GM18505 (cell line): ENCODE measurements around the gene TTLL6.
A peak's percentile ranks its signal among the peaks of the same experiment; 100 is the strongest.
"Not testable (repeated sequence)": the region's sequence is repeated elsewhere in the genome, so short reads cannot be mapped to it uniquely, and the experiment has no call there.

Experiments used
- ATAC-seq: cut with Tn5 transposase; IDR thresholded peaks from one replicate; pipeline ENCODE4 v1.9.1; 2021; ENCODE audit not compliant: unreplicated experiment
- POLR2A ChIP-seq: IDR thresholded peaks from 4 replicates; pipeline ENCODE4 v1.6.1; 2011; ENCODE audit warnings: borderline replicate concordance; ENCODE audit not compliant: insufficient read depth, insufficient read length; ENCODE audit errors: extremely low read depth

The TTLL6 gene

DNA sequence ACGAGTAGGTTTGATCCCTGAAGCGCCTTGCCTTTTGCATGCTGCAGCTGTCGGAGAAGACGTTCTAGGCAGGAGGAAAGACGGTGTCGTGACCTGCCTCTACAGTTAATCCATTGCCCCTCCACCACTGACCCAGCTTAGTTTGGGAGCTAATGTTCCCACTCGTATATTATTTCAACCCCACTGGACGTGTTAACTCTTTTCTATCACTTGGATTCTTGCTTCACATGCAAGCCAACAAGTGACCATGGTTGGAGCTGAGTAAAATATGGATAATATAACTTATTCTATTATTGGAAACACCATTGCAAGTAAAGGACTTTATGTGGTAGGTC is 14.5 kb upstream of the TTLL6 start:
- no peak for ATAC-seq
- TF ChIP-seq POLR2A = no peak

DNA sequence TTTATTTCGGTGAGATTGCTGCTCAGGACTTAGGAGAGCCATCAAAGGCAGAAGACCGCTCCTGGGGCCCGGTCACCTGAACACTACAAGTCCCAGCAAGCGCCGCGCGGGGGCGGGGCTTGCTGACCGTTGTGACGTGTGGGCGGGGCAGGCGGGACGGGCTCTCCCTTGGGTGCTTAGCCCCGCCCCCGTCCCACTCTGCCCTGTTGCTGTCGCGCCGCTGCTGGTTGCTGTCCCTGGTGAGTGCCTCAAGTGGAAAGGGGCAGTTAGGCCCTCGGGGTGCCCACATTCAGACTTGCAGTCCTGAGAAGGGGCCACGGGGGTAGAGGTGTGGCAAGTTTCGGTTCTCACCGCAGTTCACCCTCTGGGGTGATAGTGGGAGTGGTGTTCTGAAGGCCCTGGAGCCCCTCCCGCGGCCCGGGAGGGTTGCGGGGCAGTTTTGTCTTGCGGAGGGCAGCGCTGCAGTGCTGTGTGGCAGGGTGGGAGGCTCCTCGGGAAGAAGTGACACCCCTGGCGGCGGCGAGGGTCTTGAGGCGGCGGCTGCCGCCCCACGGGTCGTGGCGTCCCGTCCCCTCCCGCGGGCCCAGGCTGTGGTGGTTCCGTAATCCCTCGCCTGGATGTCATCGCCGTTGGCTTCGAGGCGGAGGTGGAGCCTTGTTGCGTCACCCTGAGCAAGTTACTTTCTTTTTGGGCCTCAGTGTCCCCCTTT is 14.0 kb upstream of the TTLL6 start, which contains the start of gene CALCOCO2:
Gene CALCOCO2, plus strand, starts transcription at position 196 of the 709 bp plus-strand sequence. CDS start 10,673 bp downstream, outside the sequence.
- peak; percentile 72 for TF ChIP-seq POLR2A

DNA sequence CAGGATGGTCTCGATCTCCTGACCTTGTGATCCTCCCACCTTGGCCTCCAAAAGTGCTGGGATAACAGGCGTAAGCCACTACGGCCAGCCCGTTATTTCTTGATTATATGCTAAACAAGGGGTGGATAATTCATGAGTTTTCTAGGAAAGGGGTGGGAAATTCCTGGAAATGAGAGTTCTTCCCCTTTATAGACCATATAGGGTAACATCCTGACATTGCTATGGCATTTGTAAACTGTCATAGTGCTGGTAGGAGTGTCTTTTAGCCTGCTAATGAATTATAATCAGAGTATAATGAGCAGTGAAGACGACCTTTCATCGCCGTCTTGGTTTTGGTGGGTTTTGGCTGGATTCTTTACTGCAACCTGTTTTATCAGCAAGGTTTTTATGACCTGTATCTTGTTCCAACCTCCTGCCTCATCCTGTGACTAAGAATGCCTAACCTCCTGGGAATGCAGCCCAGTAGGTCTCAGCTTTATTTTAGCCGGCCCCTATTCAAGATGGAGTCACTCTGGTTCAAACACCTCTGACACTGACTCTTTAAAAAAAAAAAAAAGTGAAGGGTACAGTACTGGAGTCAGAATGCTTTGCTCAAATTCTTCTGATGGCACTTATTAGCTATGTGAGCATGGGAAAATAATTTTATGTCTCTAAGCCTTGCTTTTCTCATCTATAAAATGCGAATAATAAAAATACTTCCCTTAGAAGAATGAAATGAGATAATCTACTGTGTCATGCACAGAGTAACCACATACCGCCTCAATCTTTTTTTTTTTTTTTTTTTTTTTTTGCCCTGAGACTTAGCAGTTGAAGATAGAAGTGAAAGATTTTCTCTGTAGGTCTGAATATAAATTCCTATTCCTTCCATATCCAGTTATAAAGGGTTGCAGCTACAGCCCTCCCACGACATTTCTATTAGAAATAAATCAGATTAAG is 8.7 kb upstream of the TTLL6 start:
- no peak for ATAC-seq
- TF ChIP-seq POLR2A = no peak

More for the DNA sequence above, 14.0 kb upstream of the TTLL6 start, which contains the start of gene CALCOCO2:
- ATAC-seq = peak; percentile 74

DNA sequence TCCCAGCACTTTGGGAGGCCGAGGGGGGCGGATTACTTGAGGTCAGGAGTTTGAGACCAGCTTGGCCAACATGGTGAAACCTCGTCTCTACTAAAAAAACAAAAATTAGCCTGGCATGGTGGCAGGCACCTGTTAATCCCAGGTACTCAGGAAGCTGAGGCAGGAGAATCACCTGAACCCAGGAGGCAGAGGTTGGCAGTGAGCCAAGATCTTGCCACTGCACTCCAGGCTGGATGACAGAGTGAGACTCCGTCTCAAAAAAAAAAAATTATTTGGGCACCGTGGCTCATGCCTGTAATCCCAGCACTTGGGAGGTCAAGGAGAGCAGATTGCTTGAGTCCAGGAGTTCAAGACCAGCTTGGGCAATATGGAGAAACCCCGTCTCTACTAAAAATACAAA is 3.9 kb upstream of the TTLL6 start:
- not testable (repeated sequence) for ATAC-seq

DNA sequence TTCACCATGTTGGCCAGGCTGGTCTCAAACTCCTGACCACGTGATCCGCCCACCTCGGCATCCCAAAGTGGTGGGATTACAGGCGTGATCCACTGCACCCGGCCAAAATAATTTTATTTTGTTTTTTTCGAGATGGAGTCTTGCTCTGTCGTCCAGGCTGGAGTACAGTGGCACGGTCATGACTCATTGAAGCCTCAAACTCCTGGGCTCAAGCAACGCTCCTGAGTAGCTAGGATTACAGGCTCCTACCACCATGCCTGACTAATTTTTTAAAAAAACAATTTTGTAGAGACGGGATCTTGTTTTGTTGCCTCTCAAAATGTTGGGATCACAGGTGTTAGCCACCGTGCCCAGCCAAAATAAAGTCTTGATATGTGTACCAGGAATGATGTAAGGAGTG is 2.4 kb upstream of the TTLL6 start:
- no peak for ATAC-seq

DNA sequence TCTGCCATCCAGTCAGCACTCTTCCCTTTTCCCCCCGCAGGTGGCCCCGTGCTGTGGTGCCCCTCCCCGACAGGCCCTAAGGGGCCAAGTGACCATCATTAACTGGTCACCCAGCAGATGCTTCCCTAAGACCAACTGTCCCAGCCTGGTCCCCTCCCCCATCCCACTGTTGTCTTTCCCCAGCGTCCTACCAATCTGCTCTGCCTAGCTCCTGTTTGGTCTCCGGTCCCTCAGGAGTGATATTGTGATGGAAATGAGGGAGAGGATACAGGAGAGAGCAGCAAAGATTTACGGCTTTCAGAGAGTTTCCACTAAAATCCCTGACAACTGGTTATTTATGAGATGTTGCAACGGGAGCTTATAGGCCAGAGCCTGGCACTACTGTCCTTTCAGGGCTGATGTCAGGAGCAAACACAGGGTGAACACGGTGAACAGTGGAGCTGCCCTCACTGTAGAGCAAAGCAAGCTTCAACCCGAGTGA is 1.4 kb upstream of the TTLL6 start:
- ATAC-seq = no peak
- TF ChIP-seq POLR2A = no peak

More for the DNA sequence above, 2.4 kb upstream of the TTLL6 start:
- TF ChIP-seq POLR2A = no peak

DNA sequence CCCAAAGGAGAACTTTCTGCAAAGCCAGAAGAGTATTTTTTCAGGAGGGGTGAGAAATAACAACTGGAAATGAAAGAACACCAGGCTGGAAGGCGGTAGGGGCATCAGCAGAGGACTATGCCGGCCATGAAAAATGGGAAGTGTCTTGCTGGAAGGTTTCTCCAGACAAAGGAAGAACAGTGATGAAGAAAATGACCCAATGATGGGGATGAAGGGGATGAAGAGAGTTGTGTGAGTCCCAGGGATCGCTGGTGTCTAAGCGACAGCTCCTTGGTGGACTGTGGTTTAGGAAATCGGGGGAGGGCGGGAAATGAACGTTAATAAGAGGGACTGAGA is 623 bp downstream of the TTLL6 start:
- no peak for TF ChIP-seq POLR2A
- ATAC-seq = no peak

DNA sequence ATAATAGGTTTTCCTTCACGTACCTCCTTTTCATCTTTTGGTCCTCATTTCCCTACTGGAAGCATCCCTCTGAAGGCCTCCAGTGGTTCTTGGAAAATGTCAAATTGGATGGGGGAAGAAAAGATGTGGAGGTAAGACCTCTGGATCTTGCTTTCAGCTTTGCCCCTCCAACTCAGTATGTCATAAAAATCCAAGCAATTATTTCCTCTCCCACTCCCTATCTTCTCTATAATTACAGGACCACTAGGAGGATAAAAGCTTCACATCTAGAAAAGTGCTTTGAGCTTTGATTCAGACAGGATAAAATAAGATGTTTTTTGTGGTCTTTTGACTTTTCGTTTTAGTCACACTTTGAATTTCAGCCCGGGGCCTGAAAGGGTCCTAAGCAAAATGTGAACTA is 1.7 kb downstream of the TTLL6 start:
- no peak for ATAC-seq
- TF ChIP-seq POLR2A = no peak

DNA sequence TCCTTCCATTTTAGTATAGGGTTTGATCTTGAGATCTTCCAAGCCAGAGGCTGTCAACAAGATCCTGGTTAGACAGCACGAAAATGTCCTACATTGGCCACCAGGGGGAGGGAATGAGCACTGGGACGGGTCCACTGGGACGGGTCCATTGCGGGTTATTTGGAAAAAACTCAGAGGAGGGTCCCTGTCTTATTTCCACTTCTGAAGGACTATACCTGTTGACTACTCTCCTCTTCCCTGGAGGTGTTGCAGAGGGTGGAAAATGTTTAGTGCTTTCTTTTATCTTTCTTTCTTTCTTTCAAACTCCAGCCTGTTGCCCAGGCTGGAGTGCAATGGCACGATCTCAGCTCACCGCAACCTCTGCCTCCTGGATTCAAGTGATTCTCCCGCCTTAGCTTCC is 2.5 kb downstream of the TTLL6 start:
- ATAC-seq = no peak
- no peak for TF ChIP-seq POLR2A

DNA sequence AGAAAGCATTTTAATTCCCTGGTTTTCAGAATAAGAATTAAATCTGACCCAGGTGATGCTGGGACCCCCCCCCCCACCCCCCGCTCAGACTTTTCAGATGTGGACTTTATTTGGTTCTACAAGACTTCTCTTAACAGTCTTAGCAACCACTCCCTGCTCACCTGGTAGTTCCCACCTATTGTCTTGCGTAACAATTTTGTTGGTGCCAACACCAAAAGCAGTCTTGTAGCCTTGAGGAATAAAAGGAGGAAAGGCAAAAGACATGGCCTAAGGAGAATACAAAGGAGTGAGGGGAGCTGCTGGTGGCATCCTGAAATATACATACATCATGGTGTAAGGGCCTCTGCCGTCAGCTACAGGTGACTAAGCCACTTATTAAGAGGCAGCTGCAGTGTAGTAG is 5.0 kb downstream of the TTLL6 start:
- TF ChIP-seq POLR2A = no peak
- ATAC-seq = no peak

DNA sequence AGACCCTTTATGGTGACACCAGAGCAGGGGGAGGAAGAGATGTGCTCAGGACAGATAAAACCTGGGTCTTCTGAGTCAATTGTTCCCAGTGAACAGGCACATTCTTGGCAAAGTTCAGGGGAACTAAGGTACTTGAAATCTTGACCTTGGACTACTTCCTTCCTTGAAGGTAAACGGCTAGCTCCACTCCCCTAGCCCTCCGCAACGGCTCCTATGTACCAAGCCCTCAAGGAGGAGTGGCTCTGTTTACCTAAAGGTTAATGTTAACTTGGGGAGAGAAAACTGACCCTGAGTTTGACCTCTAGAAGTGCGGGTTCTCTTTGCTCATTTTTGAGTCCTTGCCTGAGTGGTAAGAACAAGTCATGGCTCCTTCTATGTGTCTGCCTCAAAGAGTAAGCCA is 7.8 kb downstream of the TTLL6 start:
- TF ChIP-seq POLR2A = no peak
- ATAC-seq = no peak

DNA sequence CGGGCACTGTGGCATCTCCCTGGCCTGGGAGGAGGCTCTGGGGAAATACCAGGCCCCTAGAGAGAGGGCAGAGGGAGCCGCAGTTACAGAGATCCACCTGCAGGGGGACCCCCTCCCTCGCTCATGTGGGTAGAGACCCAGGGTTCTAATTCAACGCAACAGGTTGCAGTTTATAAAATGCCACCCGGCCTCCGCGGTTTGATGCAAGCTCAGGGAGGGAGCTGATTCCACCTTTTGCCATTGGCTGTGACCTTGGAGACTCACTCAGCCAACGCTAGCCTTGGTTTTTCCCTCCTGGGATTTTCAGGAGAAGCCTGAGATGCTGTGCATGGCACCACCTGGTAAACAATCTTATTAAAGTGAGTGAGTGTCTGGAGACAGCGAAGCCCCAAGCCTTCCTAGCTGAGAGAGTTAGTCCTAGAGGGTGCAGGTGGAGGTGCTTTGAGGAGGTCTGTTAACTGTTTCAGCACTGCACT is 12.1 kb downstream of the TTLL6 start:
- no peak for ATAC-seq

DNA sequence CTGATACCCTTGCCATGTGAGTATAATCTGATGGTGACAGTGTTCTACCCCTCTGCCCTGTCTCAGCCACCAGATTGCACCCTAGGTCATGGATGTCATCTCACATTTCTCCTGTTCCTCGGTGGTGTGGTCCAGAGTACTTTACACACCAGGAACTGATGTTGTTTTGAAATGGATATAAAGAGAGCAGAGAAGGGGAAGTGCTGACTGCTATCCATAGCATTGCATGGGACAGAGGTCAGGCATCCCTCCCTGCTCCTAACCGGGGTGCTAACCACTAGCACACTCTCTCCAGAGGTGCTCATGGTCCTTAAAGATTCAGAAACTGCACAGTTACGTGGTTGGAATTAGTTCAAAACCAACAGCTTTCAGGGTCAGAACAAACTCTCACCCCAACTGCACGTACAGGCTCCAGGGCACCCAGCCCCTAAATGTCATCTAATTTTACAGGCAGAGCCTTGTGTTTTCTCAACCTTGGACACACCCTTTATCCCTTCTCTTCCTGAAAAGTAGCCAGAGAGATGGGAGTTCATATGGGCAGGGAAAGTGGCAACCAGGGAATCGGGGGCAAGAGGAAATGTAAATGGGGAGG is 16.3 kb downstream of the TTLL6 start:
- no peak for TF ChIP-seq POLR2A

More for the DNA sequence above, 12.1 kb downstream of the TTLL6 start:
- TF ChIP-seq POLR2A = no peak

More for the DNA sequence above, 16.3 kb downstream of the TTLL6 start:
- no peak for ATAC-seq
